Stimulated activated naive B cell treated with anti-CD40 and anti-IgM and Interleukin-4, amounts not matched to agents 10 μg/mL and 1 μg/mL and 100 μg/mL, for 72 hours (primary cell): Measurements from ENCODE around the gene IL1RAP.
A peak's percentile ranks its signal among the peaks of the same experiment; 100 is the strongest.

Experiments
- ATAC-seq, 2 donors: fragments of 150-1000 bp; cut with Tn5 transposase; replicated peaks; 2 replicates each; pipeline ENCODE4 v1.10.0; 2021; ENCODE audit warnings: moderate library complexity in 1 of 2
- DNase-seq: peaks from one replicate; pipeline ENCODE4 v3.0.0; 2021
- H3K27ac Mint-ChIP-seq: one replicate; pipeline ENCODE4 v1.8.0; 2022; ENCODE audit warnings: mild to moderate bottlenecking, mixed read lengths
- H3K27me3 Mint-ChIP-seq, 2 donors: one replicate each; pipeline ENCODE4 v1.8.0; 2022; ENCODE audit warnings: mixed read lengths in 2 of 2
- H3K36me3 Mint-ChIP-seq, 2 donors: one replicate each; pipeline ENCODE4 v1.8.0; 2022; ENCODE audit warnings: mixed read lengths in 2 of 2, mild to moderate bottlenecking in 1 of 2
- H3K4me1 Mint-ChIP-seq, 2 donors: one replicate each; pipeline ENCODE4 v1.8.0; 2022; ENCODE audit warnings: mixed read lengths in 2 of 2, mild to moderate bottlenecking in 1 of 2
- H3K4me3 Mint-ChIP-seq, 2 donors: one replicate each; pipeline ENCODE4 v1.8.0; 2022; ENCODE audit warnings: mild to moderate bottlenecking in 2 of 2, mixed read lengths in 2 of 2, moderate library complexity in 1 of 2
- H3K9me3 Mint-ChIP-seq, 2 donors: one replicate each; pipeline ENCODE4 v1.8.0; 2022; ENCODE audit warnings: mixed read lengths in 2 of 2, mild to moderate bottlenecking in 1 of 2

IL1RAP gene

DNA sequence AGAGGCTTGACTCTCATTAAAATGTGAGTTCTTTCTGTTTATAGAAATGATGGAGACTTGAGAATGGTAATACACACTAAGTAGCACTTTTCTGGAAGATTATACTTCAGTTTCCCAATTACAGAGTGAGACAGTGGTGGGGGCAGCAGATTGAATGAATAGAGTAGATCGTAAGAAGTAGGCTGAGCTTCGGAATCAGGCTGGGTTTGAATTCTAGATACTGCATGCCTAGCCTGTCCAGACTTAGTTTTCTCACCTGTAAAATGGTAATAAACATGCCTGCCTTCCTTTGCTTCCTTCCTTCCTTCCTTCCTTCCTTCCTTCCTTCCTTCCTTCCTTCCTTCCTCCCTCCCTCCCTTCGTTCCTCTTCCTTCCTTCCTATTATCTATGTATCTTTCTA lies 8.1 kb downstream of the IL1RAP start:
- DNase-seq (no peak), ATAC-seq (no peak)
- no peaks in the 10 kb centered on the region for H3K27me3 Mint-ChIP-seq
- H3K36me3 Mint-ChIP-seq: peaks cover 5 to 17% of the 10 kb centered on the region in 2 donors
- H3K4me3 Mint-ChIP-seq: no peak overlapping the region
- H3K4me1 Mint-ChIP-seq: peaks cover 3 to 5% of the 10 kb centered on the region in 2 donors
- H3K9me3 Mint-ChIP-seq: peaks cover 4 to 5% of the 10 kb centered on the region in 2 donors
- no peak overlapping the region for H3K27ac Mint-ChIP-seq

DNA sequence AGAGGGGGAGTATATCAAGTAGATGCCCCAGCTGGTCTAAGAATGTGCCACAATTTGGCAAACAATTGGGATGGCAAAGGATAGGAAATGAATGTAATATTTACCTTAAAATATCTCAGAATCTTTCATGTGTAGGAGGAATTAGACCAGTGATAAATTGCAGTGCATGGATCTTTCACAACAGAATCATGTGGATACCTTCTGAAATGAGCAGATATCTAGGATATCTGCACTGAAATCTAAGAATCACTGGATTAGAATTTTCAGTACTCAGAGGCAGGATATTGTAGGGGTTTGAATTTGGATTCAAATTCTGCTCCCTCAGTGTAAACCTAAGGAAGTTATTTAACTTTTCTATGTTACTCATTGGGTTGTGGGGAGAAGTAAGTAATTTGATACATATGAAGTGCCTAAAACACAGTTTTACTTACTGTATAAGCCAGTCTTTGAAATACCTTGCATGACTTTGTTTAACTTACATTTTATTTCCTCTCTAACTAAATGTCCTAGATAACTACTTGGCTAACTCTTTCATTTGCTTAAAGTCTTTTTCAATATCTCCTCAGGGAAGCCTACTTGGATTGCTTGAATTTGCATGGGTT lies 8.8 kb downstream of the IL1RAP start:
- Mint-ChIP-seq H3K27ac (no peak overlapping the region), H3K27me3 (no peaks in the 10 kb centered on the region), H3K9me3 (peaks cover 4 to 5% of the 10 kb centered on the region in 2 donors), H3K36me3 (peaks cover 5 to 17% of the 10 kb centered on the region in 2 donors), H3K4me1 (peaks cover 0 to 5% of the 10 kb centered on the region in 2 donors), H3K4me3 (no peak overlapping the region)
- DNase-seq: no peak
- no peak for ATAC-seq

DNA sequence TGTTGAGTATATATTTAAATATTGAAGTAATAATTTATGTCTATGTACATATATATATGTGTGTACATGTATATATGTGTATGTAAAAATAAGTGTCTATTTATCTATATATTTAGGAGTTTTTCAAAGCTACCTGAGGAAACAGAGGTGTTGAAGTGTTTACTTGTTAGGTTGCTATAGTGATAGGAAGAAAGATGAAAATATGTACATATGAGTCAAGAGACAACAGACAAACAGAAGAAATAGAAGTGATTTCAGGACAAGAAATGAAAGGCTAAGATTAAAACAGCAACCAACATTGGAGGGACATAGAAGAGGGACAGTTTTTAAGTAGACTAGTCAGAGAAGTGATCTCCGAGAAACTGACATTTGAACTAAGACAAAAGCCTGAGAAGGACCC lies 11.1 kb downstream of the IL1RAP start:
- H3K4me3 Mint-ChIP-seq: no peak overlapping the region
- H3K4me1 Mint-ChIP-seq: peaks cover 2 to 5% of the 10 kb centered on the region in 2 donors
- no peak overlapping the region for H3K27ac Mint-ChIP-seq
- DNase-seq (no peak), ATAC-seq (no peak)
- H3K27me3 Mint-ChIP-seq: no peaks in the 10 kb centered on the region
- peaks cover 5 to 9% of the 10 kb centered on the region in 2 donors for H3K36me3 Mint-ChIP-seq
- H3K9me3 Mint-ChIP-seq: peaks cover 0 to 2% of the 10 kb centered on the region in 2 donors

DNA sequence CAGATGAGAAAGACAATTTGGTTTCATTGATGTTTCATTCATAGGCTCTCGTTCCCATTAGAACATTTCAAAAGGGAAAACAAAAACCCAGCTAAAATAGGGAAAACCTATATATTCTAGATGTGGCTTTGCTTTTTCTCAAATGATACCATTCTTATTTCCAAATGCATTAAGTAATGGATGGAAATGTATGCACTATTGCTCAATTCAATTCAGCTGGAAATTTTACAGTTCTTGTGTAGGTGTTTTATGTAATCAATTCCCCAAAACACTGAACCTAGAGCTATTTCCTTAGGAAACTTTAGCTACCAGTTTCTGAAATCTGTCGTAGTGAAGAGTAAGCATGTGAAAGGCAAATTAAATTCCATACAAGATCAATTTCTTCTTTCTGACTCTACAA lies 11.7 kb downstream of the IL1RAP start:
- no peak overlapping the region for H3K4me3 Mint-ChIP-seq
- H3K4me1 Mint-ChIP-seq: peaks cover 2 to 5% of the 10 kb centered on the region in 2 donors
- peaks cover 5 to 9% of the 10 kb centered on the region in 2 donors for H3K36me3 Mint-ChIP-seq
- H3K27me3 Mint-ChIP-seq: no peaks in the 10 kb centered on the region
- ATAC-seq (no peak), DNase-seq (no peak)
- H3K9me3 Mint-ChIP-seq: peaks cover 0 to 2% of the 10 kb centered on the region in 2 donors
- H3K27ac Mint-ChIP-seq: no peak overlapping the region

DNA sequence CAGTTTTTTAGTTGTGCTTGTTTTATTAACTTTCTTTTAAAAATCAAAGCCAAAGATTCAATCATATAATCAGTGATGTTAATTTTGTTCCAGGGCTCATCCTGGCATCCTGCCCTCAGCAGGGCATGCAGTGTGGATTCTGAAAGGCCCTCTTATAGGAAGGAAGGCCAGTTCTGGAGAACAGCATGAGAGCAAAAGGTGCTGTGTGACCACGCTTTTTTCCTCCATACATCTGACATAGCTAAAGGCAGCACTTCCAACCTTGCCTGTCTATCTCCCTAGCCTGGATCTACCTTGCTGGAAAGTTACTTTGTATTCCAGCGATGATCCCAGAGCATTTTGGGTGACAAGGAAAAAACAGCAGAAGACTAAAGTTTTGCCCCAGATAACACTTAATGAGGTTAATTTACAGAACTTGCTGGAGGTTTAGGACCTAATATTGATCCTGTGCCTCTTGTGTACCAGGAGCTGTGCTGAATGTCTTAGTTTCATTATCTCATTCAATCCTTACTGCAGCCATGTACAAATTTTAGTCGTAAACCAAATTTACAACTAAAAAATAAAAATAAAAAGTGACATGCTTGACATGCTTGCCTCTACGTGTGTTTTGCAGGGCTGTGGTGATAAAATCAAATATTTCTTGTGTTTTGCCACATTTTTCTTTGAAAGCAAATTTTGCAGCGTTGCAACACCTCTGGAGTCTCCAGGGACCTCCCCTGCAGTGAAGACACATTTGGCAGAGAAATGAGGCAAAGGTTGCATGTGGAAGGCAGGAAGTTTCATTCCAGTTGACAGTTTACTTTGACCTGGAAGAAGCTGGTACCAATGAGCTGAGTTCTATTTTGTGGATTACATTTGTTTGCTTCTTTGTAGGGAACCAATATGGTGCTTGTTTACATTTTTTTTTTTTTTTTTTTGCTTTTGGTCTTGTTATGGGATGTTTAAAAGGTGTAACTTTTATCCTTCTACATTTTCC lies 13.2 kb downstream of the IL1RAP start:
- no peak for DNase-seq
- Mint-ChIP-seq H3K9me3 (peaks cover 0 to 2% of the 10 kb centered on the region in 2 donors), H3K4me1 (peaks cover 2 to 5% of the 10 kb centered on the region in 2 donors), H3K27me3 (no peaks in the 10 kb centered on the region), H3K27ac (no peak overlapping the region), H3K4me3 (no peak overlapping the region), H3K36me3 (peaks cover 6 to 9% of the 10 kb centered on the region in 2 donors)
- ATAC-seq: no peak

DNA sequence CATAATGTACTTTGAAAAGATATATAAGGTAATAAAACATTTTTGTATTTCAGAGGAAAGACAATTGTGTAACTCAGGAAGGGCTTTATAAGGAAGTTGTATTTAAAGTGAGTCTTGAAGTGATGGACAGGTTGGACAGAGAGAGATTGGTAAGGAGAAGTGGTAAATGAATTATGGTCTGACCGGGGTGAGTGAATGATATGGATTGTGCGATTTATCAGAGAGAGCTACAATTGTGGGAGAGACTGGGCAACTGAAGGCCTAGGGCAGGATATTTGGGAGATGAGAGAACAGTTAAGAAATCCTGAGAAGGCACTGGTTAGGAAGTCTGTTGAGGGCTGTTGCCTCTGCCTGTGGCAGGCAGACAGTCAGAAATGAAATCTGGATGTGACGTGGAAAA lies 14.8 kb downstream of the IL1RAP start:
- ATAC-seq: no peak
- H3K27me3 Mint-ChIP-seq: no peaks in the 10 kb centered on the region
- no peaks in the 10 kb centered on the region for H3K9me3 Mint-ChIP-seq
- H3K27ac Mint-ChIP-seq: no peak overlapping the region
- peaks cover 7 to 18% of the 10 kb centered on the region in 2 donors for H3K4me1 Mint-ChIP-seq
- peaks cover 6 to 11% of the 10 kb centered on the region in 2 donors for H3K36me3 Mint-ChIP-seq
- no peak overlapping the region for H3K4me3 Mint-ChIP-seq
- DNase-seq: no peak

DNA sequence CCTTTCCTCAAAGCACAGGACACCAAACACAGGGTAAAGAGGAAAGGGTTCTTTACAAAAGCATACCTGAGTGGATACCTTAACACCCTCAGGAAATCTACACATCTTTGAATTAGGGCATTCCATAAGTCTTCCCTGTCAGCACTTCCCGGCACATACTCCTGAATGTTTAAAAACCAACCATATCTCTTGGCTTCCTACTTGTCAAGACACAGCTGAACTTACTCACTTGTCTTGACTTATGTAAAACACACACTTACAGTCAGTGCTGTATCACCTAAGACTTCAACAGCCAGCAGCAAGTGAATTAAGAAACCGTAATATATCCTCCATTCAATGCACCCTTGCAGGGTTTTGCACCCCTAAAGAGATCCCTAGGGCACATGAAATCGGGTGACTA lies 17.5 kb downstream of the IL1RAP start:
- ATAC-seq (no peak), DNase-seq (no peak)
- Mint-ChIP-seq H3K27ac (no peak overlapping the region), H3K9me3 (no peaks in the 10 kb centered on the region), H3K36me3 (peaks cover 6 to 11% of the 10 kb centered on the region in 2 donors), H3K4me1 (peaks cover 7 to 13% of the 10 kb centered on the region in 2 donors), H3K27me3 (no peaks in the 10 kb centered on the region), H3K4me3 (no peak overlapping the region)

DNA sequence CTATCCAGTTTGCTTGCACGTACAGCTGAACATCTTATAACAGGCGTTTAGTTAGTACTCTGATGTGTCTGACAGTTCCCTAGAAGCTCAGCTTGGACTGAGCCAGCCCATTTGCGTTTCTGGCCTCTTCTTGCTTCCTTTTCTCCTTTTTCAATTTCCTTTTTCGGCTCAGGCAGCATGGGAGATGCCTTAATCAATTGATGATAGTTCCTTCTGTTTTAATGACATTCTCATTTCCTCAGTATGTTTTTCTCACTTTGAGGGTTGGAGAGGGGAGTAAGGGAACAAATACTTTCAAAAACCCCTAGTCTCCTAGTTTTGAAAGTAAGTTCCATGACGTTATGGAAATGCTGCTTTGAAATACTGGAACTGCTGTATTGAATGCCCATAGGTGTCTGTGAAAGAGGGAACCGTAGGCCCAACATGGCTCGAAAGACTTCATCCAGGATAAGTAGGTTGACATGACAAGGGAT lies 18.9 kb downstream of the IL1RAP start:
- H3K9me3 Mint-ChIP-seq: no peaks in the 10 kb centered on the region
- ATAC-seq (no peak), DNase-seq (no peak)
- peak overlapping the region; percentile 25 for H3K27ac Mint-ChIP-seq
- H3K36me3 Mint-ChIP-seq: peaks cover 6 to 11% of the 10 kb centered on the region in 2 donors
- peaks cover 7 to 14% of the 10 kb centered on the region in 2 donors for H3K4me1 Mint-ChIP-seq
- no peak overlapping the region for H3K4me3 Mint-ChIP-seq
- no peaks in the 10 kb centered on the region for H3K27me3 Mint-ChIP-seq

DNA sequence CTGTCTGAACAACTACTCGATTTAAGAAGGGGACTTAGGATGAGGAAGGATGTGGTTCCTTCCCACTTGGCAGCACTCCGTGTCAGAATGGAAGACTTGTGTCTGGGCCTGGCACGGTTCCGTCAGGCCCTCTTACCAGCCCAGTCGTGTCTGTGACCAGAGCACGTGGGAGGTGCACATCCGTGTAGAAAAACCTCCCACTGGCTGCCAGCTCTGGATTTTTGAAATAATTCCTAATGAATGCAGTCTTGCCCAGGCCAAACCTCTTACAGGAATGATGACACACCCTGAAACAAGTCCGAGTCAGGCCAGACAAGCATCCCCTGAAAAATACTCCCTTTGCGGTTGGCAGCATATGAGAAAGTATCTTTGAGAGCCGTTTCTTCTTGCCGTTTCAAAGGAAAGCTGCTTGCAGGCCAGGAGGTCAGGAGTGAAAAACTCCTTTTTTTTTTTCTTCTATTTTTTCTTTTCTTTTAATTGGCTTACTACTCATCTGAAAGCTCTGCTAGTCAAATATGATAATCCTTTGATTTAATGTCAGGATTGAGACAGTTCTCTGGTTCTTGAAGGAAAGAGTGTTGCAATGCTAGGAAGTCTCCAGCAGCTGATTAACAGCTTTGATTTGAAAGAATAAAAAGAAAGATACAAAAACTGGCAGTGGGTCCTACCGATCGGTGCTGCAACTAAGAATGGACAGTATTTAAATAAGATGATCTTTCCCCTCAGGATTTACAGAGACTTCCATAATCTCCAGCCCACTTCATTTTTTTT lies 19.8 kb downstream of the IL1RAP start:
- H3K27me3 Mint-ChIP-seq: no peaks in the 10 kb centered on the region
- no peaks in the 10 kb centered on the region for H3K9me3 Mint-ChIP-seq
- H3K4me3 Mint-ChIP-seq: no peak overlapping the region
- peaks cover 9 to 19% of the 10 kb centered on the region in 2 donors for H3K4me1 Mint-ChIP-seq
- no peak overlapping the region for H3K27ac Mint-ChIP-seq
- no peak for ATAC-seq
- DNase-seq: no peak
- H3K36me3 Mint-ChIP-seq: peaks cover 5 to 10% of the 10 kb centered on the region in 2 donors

DNA sequence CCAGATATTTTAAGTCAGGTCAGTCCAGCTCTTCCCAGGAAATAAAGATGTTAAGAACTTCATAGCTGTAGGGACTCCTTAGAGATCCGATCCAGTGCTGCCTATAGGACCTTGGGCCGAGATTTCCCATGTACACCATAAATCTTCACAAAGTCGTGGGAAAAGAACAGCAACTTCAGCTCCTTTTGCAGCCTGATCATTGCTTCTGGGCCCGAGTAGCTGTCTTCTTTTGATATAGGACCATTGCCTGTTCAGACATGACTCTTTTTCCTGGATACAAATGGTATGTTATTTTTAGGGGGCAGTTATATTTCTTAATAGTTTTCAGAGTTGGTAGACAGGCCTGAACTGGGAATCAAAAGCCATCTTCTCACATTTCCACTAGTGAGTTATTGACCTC lies 20.5 kb downstream of the IL1RAP start:
- no peaks in the 10 kb centered on the region for H3K27me3 Mint-ChIP-seq
- ATAC-seq (no peak), DNase-seq (no peak)
- H3K36me3 Mint-ChIP-seq: peaks cover 1 to 6% of the 10 kb centered on the region in 2 donors
- H3K27ac Mint-ChIP-seq: no peak overlapping the region
- H3K4me3 Mint-ChIP-seq: no peak overlapping the region
- H3K9me3 Mint-ChIP-seq: no peaks in the 10 kb centered on the region
- peaks cover 11 to 19% of the 10 kb centered on the region in 2 donors for H3K4me1 Mint-ChIP-seq

DNA sequence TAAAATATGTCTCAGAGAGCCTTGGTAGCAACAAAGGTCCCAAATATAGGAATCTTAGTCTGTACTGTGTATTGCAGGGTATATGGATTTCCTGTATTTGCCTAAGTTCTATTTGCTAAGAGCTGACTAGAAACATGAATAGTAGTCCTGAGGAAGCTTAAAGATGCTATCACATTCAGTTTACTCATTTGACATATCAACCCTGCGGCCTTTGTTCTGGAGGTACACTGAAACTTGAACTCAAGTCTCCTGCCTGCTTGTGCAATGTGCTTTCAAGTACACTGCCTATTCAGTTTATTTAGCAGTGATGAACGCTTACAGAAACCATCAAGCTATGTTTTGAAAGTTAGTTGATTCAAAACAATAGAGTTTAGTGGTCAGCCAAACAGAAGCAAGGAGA lies 21.1 kb downstream of the IL1RAP start:
- Mint-ChIP-seq H3K27ac (no peak overlapping the region), H3K4me1 (peaks cover 11 to 20% of the 10 kb centered on the region in 2 donors), H3K36me3 (peaks cover 1 to 6% of the 10 kb centered on the region in 2 donors), H3K27me3 (no peaks in the 10 kb centered on the region), H3K9me3 (no peaks in the 10 kb centered on the region), H3K4me3 (no peak overlapping the region)
- no peak for ATAC-seq
- no peak for DNase-seq

DNA sequence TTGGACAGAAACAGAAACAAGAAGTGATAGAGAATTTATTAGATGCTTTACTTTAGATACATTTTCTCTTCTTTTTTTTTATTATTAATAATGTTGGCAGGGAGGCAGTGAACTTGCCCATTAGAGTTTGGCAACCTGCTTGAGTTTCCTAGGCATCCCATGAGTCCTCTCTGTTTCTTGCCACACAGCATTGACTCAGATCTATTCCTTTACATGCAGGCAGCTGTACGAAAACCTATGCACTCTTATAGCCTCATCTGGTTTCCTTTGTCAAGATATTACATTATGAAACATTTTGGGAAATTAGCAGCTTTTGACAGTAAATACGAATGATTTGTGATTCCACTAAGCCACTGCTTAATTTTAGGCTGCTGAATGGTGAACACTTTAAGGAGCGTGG lies 23.3 kb downstream of the IL1RAP start:
- H3K9me3 Mint-ChIP-seq: no peaks in the 10 kb centered on the region
- peaks cover 0 to 6% of the 10 kb centered on the region in 2 donors for H3K36me3 Mint-ChIP-seq
- H3K27me3 Mint-ChIP-seq: no peaks in the 10 kb centered on the region
- no peak overlapping the region for H3K27ac Mint-ChIP-seq
- H3K4me1 Mint-ChIP-seq: peaks cover 11 to 24% of the 10 kb centered on the region in 2 donors
- ATAC-seq (no peak), DNase-seq (no peak)
- no peak overlapping the region for H3K4me3 Mint-ChIP-seq

DNA sequence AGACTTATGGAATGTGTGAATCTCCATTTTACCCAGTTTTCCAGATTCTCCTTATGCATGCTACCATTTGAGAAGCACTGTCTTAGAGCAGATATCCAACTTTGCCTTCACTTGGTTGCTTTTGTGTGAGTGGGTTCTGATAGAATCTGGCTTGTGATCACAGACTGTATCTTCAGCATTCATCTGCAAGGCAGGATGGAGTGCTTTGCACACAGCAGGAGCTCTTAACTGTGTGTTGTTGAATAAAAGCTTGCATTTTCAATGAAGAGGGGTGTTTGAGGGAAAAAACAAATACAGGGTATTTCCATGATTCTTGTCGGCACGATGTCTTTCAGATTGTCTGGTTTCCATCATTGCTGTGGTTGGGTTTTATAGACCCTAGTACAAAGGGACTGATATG lies 24.4 kb downstream of the IL1RAP start:
- no peaks in the 10 kb centered on the region for H3K27me3 Mint-ChIP-seq

DNA sequence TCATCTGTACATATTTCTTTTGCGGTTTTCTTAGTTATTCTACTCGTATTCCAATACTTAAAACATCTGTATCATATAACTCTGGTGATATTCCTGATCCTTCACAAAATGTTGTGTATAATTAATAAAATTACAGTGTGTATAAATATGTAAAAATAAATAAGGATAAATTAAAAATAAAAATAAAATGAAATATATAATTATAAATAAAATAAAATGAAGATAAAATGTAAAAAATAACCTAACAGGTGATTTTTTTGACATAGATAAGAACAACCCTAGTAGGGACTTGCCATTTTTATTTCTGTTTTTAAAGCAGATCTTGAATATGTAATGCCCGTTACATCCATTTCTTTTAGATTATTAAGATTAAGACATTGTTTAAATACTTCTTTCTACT lies 25.6 kb downstream of the IL1RAP start:
- H3K9me3 Mint-ChIP-seq: no peaks in the 10 kb centered on the region
- H3K27me3 Mint-ChIP-seq: no peaks in the 10 kb centered on the region
- DNase-seq (no peak), ATAC-seq (no peak)
- peaks cover 9 to 11% of the 10 kb centered on the region in 2 donors for H3K4me1 Mint-ChIP-seq
- no peak overlapping the region for H3K4me3 Mint-ChIP-seq
- H3K36me3 Mint-ChIP-seq: no peaks in the 10 kb centered on the region
- no peak overlapping the region for H3K27ac Mint-ChIP-seq

More for the DNA sequence above, 24.4 kb downstream of the IL1RAP start:
- ATAC-seq (no peak), DNase-seq (no peak)
- Mint-ChIP-seq H3K9me3 (no peaks in the 10 kb centered on the region), H3K27ac (no peak overlapping the region), H3K4me1 (peaks cover 6 to 13% of the 10 kb centered on the region in 2 donors), H3K4me3 (no peak overlapping the region), H3K36me3 (no peaks in the 10 kb centered on the region)
